Activated T-helper 1 cell treated with anti-CD3 and anti-CD28 coated beads, Interleukin-12 subunit alpha, Interleukin-12 subunit beta, Interleukin-2, Interleukin-4 antibody, amounts not matched to agents 30 ng/mL and 10 ng/mL and 1 ng/mL, durations not matched to agents 14 hours and 24 hours and 36 hours (primary cell): ENCODE results near the gene PCSK5. TPM values are rescaled to one million over a fixed set of nuclear protein-coding genes. Genes with fewer than 3 reads are reported as not detected.

Experiments
- DNase-seq: peaks from one replicate; pipeline ENCODE4 v3.0.0; 2021; ENCODE audit warnings: low spot score
- H3K27ac Mint-ChIP-seq: one replicate; pipeline ENCODE4 v1.8.0; 2021; ENCODE audit warnings: mild to moderate bottlenecking, mixed read lengths
- H3K27me3 Mint-ChIP-seq: one replicate; pipeline ENCODE4 v1.8.0; 2022; ENCODE audit warnings: mild to moderate bottlenecking, moderate library complexity, mixed read lengths; ENCODE audit not compliant: insufficient read depth
- H3K36me3 Mint-ChIP-seq: one replicate; pipeline ENCODE4 v1.8.0; 2021; ENCODE audit warnings: low read depth, mixed read lengths
- H3K4me1 Mint-ChIP-seq: one replicate; pipeline ENCODE4 v1.8.0; 2021; ENCODE audit warnings: low read depth, mixed read lengths
- H3K4me3 Mint-ChIP-seq: one replicate; pipeline ENCODE4 v1.8.0; 2021; ENCODE audit warnings: mild to moderate bottlenecking, moderate library complexity, mixed read lengths
- H3K9me3 Mint-ChIP-seq: one replicate; pipeline ENCODE4 v1.8.0; 2021; ENCODE audit warnings: mixed read lengths
- intact Hi-C: fragments of 100-400 bp; cut with micrococcal nuclease; formaldehyde crosslinking; loops from one replicate; pipeline ENCODE4 v1.15.1; 2024
- total RNA-seq: library from RNA; stranded (reverse); gene quantifications from 2 replicates; pipeline ENCODE4 v1.2.3, GENCODE V29; 2022

Gene PCSK5
- total RNA-seq, 1 donor from 2014 or later = 3.3 TPM

- Mint-ChIP-seq H3K27me3 (peaks cover 2% of the 10 kb centered on the region), H3K4me1 (no peaks in the 10 kb centered on the region), H3K4me3 (no peak overlapping the region), H3K27ac (no peak overlapping the region), H3K36me3 (no peaks in the 10 kb centered on the region), H3K9me3 (peaks cover 2% of the 10 kb centered on the region)
- intact Hi-C loops = no loop called here
- no peak for DNase-seq
Observed at GRCh38 chr9:76218886-76219445, 328.5 kb downstream of the PCSK5 start.

DNA sequence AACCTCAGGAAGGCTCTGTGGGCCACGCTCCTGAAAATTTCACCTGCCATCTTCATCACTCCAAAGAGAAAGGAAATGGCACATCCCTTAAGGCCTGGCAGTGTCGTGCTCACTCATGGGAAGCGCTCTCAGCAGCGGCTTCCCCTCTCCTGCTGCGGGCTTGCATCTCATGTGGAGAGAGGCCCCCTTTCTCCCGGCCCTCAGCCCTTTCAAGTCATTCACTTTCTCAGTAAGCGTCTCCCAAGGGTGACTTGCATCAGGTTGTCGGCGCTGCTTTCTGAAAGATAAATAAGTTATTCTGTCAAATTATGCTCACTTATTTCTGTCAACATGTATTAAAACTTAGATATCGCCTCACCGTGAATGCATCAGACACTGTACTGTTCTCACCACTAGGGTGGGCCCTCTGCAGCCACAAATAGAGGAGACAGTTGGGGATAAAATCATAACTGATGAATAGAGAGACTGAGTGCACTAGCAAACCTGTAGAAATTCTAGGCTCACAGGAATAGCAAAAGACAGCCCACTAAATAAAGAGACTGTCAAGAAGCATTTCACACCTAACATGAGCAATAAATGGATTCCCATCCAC is 329.2 kb downstream of the PCSK5 start:
- no peak for DNase-seq
- no peaks in the 10 kb centered on the region for H3K4me1 Mint-ChIP-seq
- H3K4me3 Mint-ChIP-seq = no peak overlapping the region
- no peaks in the 10 kb centered on the region for H3K36me3 Mint-ChIP-seq
- H3K27me3 Mint-ChIP-seq = peaks cover 2% of the 10 kb centered on the region
- H3K9me3 Mint-ChIP-seq = peaks cover 2% of the 10 kb centered on the region
- H3K27ac Mint-ChIP-seq = no peak overlapping the region
- intact Hi-C loops = no loop called here

DNA sequence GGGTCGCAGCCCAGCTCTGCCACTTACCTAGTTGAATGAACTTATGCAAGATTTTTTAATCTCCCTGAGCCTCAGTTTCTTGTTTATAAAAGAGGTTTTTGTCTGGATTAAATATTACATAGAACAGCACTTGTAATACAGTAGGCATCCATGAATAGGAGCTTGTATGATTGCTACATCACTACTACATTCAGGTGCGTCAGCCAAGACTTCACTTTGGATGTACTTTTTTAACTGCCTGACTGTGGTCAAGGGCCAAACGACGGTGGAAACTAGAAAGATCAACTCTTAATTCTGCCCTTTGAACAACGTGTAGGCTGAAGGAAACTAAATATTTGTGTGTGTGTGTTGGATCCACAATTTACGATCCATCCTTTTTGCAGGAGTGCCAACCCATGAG is 330.9 kb downstream of the PCSK5 start:
- no peak for DNase-seq
- Mint-ChIP-seq H3K27ac (no peak overlapping the region), H3K4me3 (no peak overlapping the region), H3K4me1 (no peaks in the 10 kb centered on the region), H3K27me3 (peaks cover 2% of the 10 kb centered on the region), H3K36me3 (no peaks in the 10 kb centered on the region), H3K9me3 (peaks cover 2% of the 10 kb centered on the region)
- intact Hi-C loops = no loop called here

GRCh38 chr9:76223749-76224340 is 333.4 kb downstream of the PCSK5 start:
- Mint-ChIP-seq H3K4me1 (no peaks in the 10 kb centered on the region), H3K9me3 (peaks cover 2% of the 10 kb centered on the region), H3K27me3 (peaks cover 2% of the 10 kb centered on the region), H3K27ac (no peak overlapping the region), H3K36me3 (no peaks in the 10 kb centered on the region), H3K4me3 (no peak overlapping the region)
- intact Hi-C loops = no loop called here
- DNase-seq = no peak

DNA sequence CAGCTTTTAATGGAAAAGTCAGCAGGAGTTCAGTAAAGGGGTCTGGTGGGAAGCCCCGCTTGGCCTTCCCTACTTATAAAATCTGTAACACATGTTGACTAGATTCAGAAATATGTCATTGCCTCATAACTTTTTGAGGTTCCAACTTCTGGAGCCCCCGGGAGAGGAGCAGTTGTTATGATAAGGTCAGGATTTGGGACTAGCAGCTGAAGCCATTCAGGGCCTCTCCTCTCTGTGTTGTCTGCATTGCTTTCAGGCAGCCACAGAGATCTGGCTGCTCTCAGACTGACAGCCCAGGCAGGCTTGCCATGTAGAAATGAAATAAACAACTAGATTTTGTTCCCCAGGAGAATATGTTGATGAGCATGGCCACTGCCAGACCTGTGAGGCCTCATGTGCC is 336.7 kb downstream of the PCSK5 start:
- H3K4me3 Mint-ChIP-seq = no peak overlapping the region
- no peaks in the 10 kb centered on the region for H3K9me3 Mint-ChIP-seq
- no peaks in the 10 kb centered on the region for H3K4me1 Mint-ChIP-seq
- no peak overlapping the region for H3K27ac Mint-ChIP-seq
- intact Hi-C loops = no loop called here
- H3K27me3 Mint-ChIP-seq = peaks cover 2% of the 10 kb centered on the region
- no peaks in the 10 kb centered on the region for H3K36me3 Mint-ChIP-seq
- DNase-seq = no peak

DNA sequence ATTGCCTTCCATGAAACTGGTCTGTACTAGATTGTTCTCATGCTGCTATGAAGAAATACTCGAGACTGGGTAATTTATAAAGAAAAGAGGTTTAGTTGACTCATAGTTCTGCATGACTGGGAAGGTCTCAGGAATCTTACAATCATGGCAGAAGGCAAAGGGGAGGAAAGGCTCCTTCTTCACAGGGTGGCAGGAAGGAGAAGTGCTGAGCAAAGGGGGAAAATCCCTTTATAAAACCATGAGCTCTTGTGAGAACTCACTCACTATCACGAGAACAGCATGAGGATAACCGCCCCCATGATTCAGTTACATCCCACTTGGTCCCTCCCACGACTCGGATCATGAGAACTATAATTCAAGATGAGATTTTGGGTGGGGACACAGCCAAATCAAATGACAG is 340.5 kb downstream of the PCSK5 start:
- no peaks in the 10 kb centered on the region for H3K9me3 Mint-ChIP-seq
- peaks cover 4% of the 10 kb centered on the region for H3K27me3 Mint-ChIP-seq
- no peaks in the 10 kb centered on the region for H3K36me3 Mint-ChIP-seq
- no peak overlapping the region for H3K4me3 Mint-ChIP-seq
- no peak overlapping the region for H3K27ac Mint-ChIP-seq
- no peaks in the 10 kb centered on the region for H3K4me1 Mint-ChIP-seq
- no peak for DNase-seq
- intact Hi-C loops = no loop called here

GRCh38 chr9:76232861-76233489 is 342.5 kb downstream of the PCSK5 start:
- peaks cover 4% of the 10 kb centered on the region for H3K27me3 Mint-ChIP-seq
- intact Hi-C loops = no loop called here
- no peak overlapping the region for H3K27ac Mint-ChIP-seq
- no peaks in the 10 kb centered on the region for H3K4me1 Mint-ChIP-seq
- H3K36me3 Mint-ChIP-seq = no peaks in the 10 kb centered on the region
- DNase-seq = no peak
- H3K4me3 Mint-ChIP-seq = no peak overlapping the region
- H3K9me3 Mint-ChIP-seq = no peaks in the 10 kb centered on the region

- Mint-ChIP-seq H3K27me3 (peaks cover 2% of the 10 kb centered on the region), H3K27ac (no peak overlapping the region), H3K4me1 (no peaks in the 10 kb centered on the region), H3K36me3 (no peaks in the 10 kb centered on the region), H3K4me3 (no peak overlapping the region), H3K9me3 (no peaks in the 10 kb centered on the region)
- DNase-seq = no peak
- intact Hi-C loops = no loop called here
Observed at GRCh38 chr9:76240578-76240977, 350.1 kb downstream of the PCSK5 start.

- Mint-ChIP-seq H3K36me3 (no peaks in the 10 kb centered on the region), H3K27ac (no peak overlapping the region), H3K27me3 (peaks cover 4% of the 10 kb centered on the region), H3K4me3 (no peak overlapping the region), H3K9me3 (no peaks in the 10 kb centered on the region), H3K4me1 (no peaks in the 10 kb centered on the region)
- intact Hi-C loops = no loop called here
- DNase-seq = no peak
Observed at GRCh38 chr9:76245518-76245917, 355.0 kb downstream of the PCSK5 start.

DNA sequence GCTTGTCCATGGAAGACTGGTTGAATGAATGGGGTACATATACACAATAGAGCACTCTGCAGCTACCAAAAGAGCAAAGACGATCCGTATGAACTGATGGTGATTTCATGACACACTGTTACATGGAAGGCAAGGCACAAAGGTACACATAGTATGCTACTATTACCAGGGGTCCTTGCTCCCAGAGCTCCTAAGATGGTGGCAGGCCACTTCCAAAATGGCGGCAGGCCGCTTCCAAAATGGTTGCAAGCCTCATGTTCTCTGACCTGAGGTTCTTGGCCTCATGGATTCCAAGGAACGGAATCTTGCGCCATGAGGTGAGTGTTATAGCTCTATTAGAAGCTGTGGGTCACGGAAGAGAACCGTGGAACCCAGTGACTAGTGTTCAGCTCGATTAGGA is 356.2 kb downstream of the PCSK5 start:
- Mint-ChIP-seq H3K9me3 (no peaks in the 10 kb centered on the region), H3K4me1 (no peaks in the 10 kb centered on the region), H3K27me3 (peaks cover 4% of the 10 kb centered on the region), H3K4me3 (no peak overlapping the region), H3K36me3 (no peaks in the 10 kb centered on the region), H3K27ac (no peak overlapping the region)
- intact Hi-C loops = no loop called here
- DNase-seq = no peak

DNA sequence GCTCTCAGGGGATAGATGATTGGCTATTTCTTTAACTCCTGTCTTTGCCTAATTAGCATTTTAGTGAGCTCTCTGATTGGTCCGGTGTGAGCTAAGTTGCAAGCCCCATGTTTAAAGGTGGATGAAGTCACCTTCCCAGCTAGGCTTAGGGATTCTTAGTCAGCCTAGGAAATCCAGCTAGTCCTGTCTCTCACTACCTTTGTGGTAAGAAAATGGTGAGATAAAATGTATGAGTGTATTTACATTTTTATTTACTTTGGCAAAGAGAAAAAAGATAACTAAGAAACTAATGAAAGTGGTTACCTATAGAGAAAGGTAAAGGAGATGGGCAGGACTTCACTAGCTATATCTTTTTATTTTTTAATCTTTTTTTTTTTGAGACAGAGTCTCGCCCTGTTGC is 357.0 kb downstream of the PCSK5 start:
- Mint-ChIP-seq H3K27ac (no peak overlapping the region), H3K4me3 (no peak overlapping the region), H3K4me1 (no peaks in the 10 kb centered on the region), H3K27me3 (peaks cover 4% of the 10 kb centered on the region), H3K36me3 (no peaks in the 10 kb centered on the region), H3K9me3 (no peaks in the 10 kb centered on the region)
- no peak for DNase-seq
- intact Hi-C loops = no loop called here

- H3K36me3 Mint-ChIP-seq = no peaks in the 10 kb centered on the region
- H3K4me1 Mint-ChIP-seq = no peaks in the 10 kb centered on the region
- intact Hi-C loops = no loop called here
- DNase-seq = no peak
- peaks cover 6% of the 10 kb centered on the region for H3K27me3 Mint-ChIP-seq
- H3K4me3 Mint-ChIP-seq = no peak overlapping the region
- no peaks in the 10 kb centered on the region for H3K9me3 Mint-ChIP-seq
- no peak overlapping the region for H3K27ac Mint-ChIP-seq
Observed at GRCh38 chr9:76249309-76249708, 358.8 kb downstream of the PCSK5 start.

DNA sequence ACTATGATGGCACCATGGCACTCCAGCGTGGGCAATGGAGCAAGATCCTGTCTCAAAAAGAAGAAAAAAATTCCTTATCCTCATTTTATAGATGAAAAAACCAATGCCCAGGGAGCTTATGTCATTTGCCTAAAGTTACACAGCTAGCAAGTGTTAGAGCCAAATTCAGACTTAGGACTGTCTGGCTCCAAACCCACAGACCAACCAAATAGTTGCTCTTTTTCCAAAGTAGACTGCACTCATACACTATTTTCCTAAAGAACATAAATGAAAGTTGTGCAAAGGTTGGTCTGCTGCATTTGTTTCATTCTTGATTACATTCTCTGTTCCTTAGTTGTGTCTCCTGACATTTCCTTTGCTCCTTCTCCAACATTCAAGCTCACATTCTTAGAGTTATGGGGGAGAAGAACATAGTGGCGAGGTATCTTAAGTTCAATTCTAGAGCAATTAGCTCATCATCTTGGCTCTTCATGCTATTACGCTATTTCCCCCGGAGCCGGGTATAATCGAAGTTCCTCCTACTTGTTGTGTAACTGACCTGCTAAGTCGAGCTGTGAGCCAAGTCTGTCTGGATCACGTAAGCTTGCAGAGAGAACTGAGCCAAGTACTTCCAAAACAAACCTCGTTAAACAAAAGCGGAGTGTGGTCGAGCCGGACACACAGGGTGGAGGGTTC is 365.4 kb downstream of the PCSK5 start:
- intact Hi-C loops = no loop called here
- Mint-ChIP-seq H3K27me3 (peaks cover 11% of the 10 kb centered on the region), H3K4me1 (no peaks in the 10 kb centered on the region), H3K9me3 (no peaks in the 10 kb centered on the region), H3K4me3 (no peak overlapping the region), H3K27ac (no peak overlapping the region), H3K36me3 (no peaks in the 10 kb centered on the region)
- DNase-seq = no peak
